Measurements from ENCODE around the gene PRKCA.

PRKCA gene

DNA sequence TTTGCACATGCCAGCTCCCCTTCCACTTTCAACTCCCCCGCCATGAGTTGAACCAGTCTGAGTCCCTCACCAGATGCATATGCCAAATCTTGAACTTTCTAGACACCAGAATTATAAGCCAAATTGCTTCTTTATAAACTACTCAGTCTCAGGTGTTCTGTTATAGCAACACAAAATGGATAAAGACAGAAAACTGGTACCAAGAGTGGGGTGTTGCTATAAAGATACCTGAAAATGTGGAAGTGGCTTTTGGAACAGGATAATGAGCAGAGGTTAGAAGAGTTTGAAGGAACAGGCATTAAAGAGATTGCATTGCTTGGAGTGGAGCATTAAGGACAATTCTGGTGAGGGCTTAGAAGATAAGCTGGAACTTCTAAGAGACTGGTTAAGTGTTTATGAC is 515.3 kb downstream of the PRKCA start:
- Histone ChIP-seq H3F3A (ENCODE audit: low read depth) (no peaks in the 10 kb centered on the region), H3K9ac (ENCODE audit: low read depth, low read length, poor library complexity, severe bottlenecking) (no peak overlapping the region), H3K79me2 (ENCODE audit: insufficient read depth, low read length) (no peaks in the 10 kb centered on the region), H3K4me2 (ENCODE audit: low read depth, low read length, poor library complexity, severe bottlenecking) (no peak overlapping the region), H3K36me3 (ENCODE audit: insufficient read depth, low read length) (no peaks in the 10 kb centered on the region), H3K4me1 (ENCODE audit: insufficient read depth, low read length, poor library complexity, severe bottlenecking) (no peaks in the 10 kb centered on the region), H3K27me3 (ENCODE audit: insufficient read depth, low read length, poor library complexity, severe bottlenecking) (no peaks in the 10 kb centered on the region), H3K9me3 (ENCODE audit: insufficient read depth, low read depth, low read length) (no peaks in the 10 kb centered on the region), H4K20me1 (ENCODE audit: insufficient read depth, low read length, poor library complexity, severe bottlenecking) (no peaks in the 10 kb centered on the region), H3K9me2 (replicated peaks; ENCODE audit: low read depth, low read length) (no peaks in the 10 kb centered on the region), H3K4me3 (ENCODE audit: low read length, poor library complexity, severe bottlenecking) (no peak overlapping the region), H2AFZ (ENCODE audit: low read length) (no peak overlapping the region)
- TF ChIP-seq EZH2phosphoT487 (IDR thresholded peaks at IDR 0.05; ENCODE audit: borderline replicate concordance): no peak
- TF ChIP-seq, protein P1, sequence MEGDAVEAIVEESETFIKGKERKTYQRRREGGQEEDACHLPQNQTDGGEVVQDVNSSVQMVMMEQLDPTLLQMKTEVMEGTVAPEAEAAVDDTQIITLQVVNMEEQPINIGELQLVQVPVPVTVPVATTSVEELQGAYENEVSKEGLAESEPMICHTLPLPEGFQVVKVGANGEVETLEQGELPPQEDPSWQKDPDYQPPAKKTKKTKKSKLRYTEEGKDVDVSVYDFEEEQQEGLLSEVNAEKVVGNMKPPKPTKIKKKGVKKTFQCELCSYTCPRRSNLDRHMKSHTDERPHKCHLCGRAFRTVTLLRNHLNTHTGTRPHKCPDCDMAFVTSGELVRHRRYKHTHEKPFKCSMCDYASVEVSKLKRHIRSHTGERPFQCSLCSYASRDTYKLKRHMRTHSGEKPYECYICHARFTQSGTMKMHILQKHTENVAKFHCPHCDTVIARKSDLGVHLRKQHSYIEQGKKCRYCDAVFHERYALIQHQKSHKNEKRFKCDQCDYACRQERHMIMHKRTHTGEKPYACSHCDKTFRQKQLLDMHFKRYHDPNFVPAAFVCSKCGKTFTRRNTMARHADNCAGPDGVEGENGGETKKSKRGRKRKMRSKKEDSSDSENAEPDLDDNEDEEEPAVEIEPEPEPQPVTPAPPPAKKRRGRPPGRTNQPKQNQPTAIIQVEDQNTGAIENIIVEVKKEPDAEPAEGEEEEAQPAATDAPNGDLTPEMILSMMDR (conservative IDR thresholded peaks at IDR 0.05; ENCODE audit: low read length): no peak

DNA sequence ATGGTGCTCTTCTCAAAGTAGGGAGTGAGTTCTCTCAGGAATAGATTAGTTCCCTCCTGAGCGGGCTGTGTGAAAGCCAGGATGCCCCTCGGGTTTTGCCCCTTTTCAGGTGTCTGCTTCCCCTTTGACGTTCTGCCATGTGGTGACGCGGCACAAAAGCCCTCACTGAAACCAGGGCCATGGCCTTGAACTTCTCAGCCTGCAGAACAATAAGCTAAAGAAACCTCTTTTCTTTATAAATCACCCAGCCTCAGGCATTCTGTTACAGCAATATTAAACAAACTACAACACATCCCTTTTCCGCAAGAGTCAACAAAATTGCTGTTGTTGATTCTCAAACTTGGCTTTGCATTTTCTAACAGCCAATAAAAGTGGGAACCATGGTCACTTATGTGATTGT is 517.1 kb downstream of the PRKCA start:
- Histone ChIP-seq H3K9me2 (replicated peaks; ENCODE audit: low read depth, low read length) (no peaks in the 10 kb centered on the region), H2AFZ (ENCODE audit: low read length) (no peak overlapping the region)

DNA sequence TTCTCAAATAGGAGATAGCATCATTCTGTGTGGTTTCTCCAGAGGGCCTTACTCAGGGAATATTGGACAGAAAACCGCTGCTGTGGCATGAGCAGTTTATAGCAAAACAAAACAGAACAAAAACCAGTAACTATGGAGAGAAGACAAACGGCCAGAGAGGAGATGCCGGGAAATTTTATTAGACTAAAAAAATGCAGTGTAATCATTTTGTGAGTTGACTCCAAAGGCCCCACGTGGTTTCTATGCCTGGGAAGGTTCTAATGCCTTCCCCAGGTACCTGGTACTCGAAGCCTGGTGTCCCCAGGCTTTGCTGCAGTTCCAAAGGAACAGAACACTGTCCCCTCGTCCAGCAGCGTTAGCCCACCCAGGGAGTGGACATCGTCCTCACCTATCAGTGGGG is 519.6 kb downstream of the PRKCA start:
- H2AFZ ChIP-seq (ENCODE audit: low read length): no peak overlapping the region
- TF ChIP-seq EZH2phosphoT487 (IDR thresholded peaks at IDR 0.05; ENCODE audit: borderline replicate concordance): no peak
- TF ChIP-seq, protein P1 (conservative IDR thresholded peaks at IDR 0.05; ENCODE audit: low read length): no peak
- no peak overlapping the region for H3K4me2 ChIP-seq (ENCODE audit: low read depth, low read length, poor library complexity, severe bottlenecking)

More for the DNA sequence above, 517.1 kb downstream of the PRKCA start:
- Histone ChIP-seq H4K20me1 (ENCODE audit: insufficient read depth, low read length, poor library complexity, severe bottlenecking) (no peaks in the 10 kb centered on the region), H3F3A (ENCODE audit: low read depth) (no peaks in the 10 kb centered on the region), H3K4me1 (ENCODE audit: insufficient read depth, low read length, poor library complexity, severe bottlenecking) (no peaks in the 10 kb centered on the region), H3K79me2 (ENCODE audit: insufficient read depth, low read length) (no peaks in the 10 kb centered on the region), H3K9me3 (ENCODE audit: insufficient read depth, low read depth, low read length) (no peaks in the 10 kb centered on the region), H3K4me3 (ENCODE audit: low read length, poor library complexity, severe bottlenecking) (no peak overlapping the region), H3K4me2 (ENCODE audit: low read depth, low read length, poor library complexity, severe bottlenecking) (no peak overlapping the region), H3K27me3 (ENCODE audit: insufficient read depth, low read length, poor library complexity, severe bottlenecking) (no peaks in the 10 kb centered on the region), H3K36me3 (ENCODE audit: insufficient read depth, low read length) (no peaks in the 10 kb centered on the region), H3K9ac (ENCODE audit: low read depth, low read length, poor library complexity, severe bottlenecking) (no peak overlapping the region)
- no peak for TF ChIP-seq EZH2phosphoT487 (IDR thresholded peaks at IDR 0.05; ENCODE audit: borderline replicate concordance)
- TF ChIP-seq, protein P1 (conservative IDR thresholded peaks at IDR 0.05; ENCODE audit: low read length): no peak

More for the DNA sequence above, 519.6 kb downstream of the PRKCA start:
- Histone ChIP-seq H3K79me2 (ENCODE audit: insufficient read depth, low read length) (no peaks in the 10 kb centered on the region), H3K27me3 (ENCODE audit: insufficient read depth, low read length, poor library complexity, severe bottlenecking) (no peaks in the 10 kb centered on the region), H3K4me3 (ENCODE audit: low read length, poor library complexity, severe bottlenecking) (no peak overlapping the region), H3K9me2 (replicated peaks; ENCODE audit: low read depth, low read length) (no peaks in the 10 kb centered on the region), H3F3A (ENCODE audit: low read depth) (no peaks in the 10 kb centered on the region), H3K36me3 (ENCODE audit: insufficient read depth, low read length) (no peaks in the 10 kb centered on the region), H4K20me1 (ENCODE audit: insufficient read depth, low read length, poor library complexity, severe bottlenecking) (no peaks in the 10 kb centered on the region), H3K9ac (ENCODE audit: low read depth, low read length, poor library complexity, severe bottlenecking) (no peak overlapping the region), H3K9me3 (ENCODE audit: insufficient read depth, low read depth, low read length) (no peaks in the 10 kb centered on the region), H3K4me1 (ENCODE audit: insufficient read depth, low read length, poor library complexity, severe bottlenecking) (no peaks in the 10 kb centered on the region)
